H1 (cell line): ENCODE measurements around the gene UGT2B7. TPM values are rescaled to one million over a fixed set of nuclear protein-coding genes. Genes with fewer than 3 reads are reported as not detected.

Source experiments
- CTCF ChIA-PET: fragments of 300-600 bp; sonication (Branson Sonifier 250); formaldehyde crosslinking; loops from one replicate; lab custom pipeline; 2021; ENCODE audit not compliant: partially characterized antibody; lab: Charles Lee
- POLR2A ChIA-PET: fragments of 300-600 bp; sonication (Branson Sonifier 250); formaldehyde crosslinking; loops from one replicate; lab custom pipeline; 2021; ENCODE audit warnings: inconsistent platforms; ENCODE audit not compliant: partially characterized antibody; lab: Charles Lee
- DNase-seq, 2 experiments: peaks; one replicate each; pipeline versions ENCODE4 v3.0.0 to v3.0.0-alpha.2; 2010 to 2022; ENCODE audit warnings: low spot score in 2 of 2, low read depth in 1 of 2, mixed read lengths in 1 of 2
- FAIRE-seq: peaks from 2 replicates; lab custom pipeline; 2011; peaks lifted over from hg19 to GRCh38; lab: Jason Lieb, UNC
- H2AFZ ChIP-seq: 2 replicates; pipeline ENCODE4 v1.8.1; 2012; ENCODE audit warnings: low read length, inconsistent platforms
- H2AK5ac ChIP-seq: 2 replicates; pipeline ENCODE4 v1.6.1; 2013; ENCODE audit warnings: low read depth, low read length
- H2BK120ac ChIP-seq: replicated peaks from 2 replicates; pipeline ENCODE3; 2013; ENCODE audit warnings: low read depth, low read length, inconsistent platforms
- H2BK12ac ChIP-seq: 2 replicates; pipeline ENCODE4 v1.6.1; 2013; ENCODE audit warnings: low read depth, low read length
- H2BK15ac ChIP-seq: 2 replicates; pipeline ENCODE4 v1.6.1; 2013; ENCODE audit warnings: low read length
- H2BK20ac ChIP-seq: 2 replicates; pipeline ENCODE4 v1.6.1; 2013; ENCODE audit warnings: low read length
- H2BK5ac ChIP-seq: 2 replicates; pipeline ENCODE4 v1.6.1; 2013; ENCODE audit warnings: low read depth, low read length
- H3K14ac ChIP-seq: 2 replicates; pipeline ENCODE4 v1.6.1; 2013; ENCODE audit warnings: inconsistent platforms; ENCODE audit not compliant: insufficient read length
- H3K18ac ChIP-seq: 2 replicates; pipeline ENCODE4 v1.6.1; 2013; ENCODE audit warnings: low read length; ENCODE audit errors: extremely low read depth
- H3K23ac ChIP-seq: 2 replicates; pipeline ENCODE4 v1.6.1; 2013; ENCODE audit warnings: inconsistent platforms; ENCODE audit not compliant: insufficient read length
- H3K23me2 ChIP-seq: 2 replicates; pipeline ENCODE4 v1.6.1; 2013; ENCODE audit warnings: low read depth, low read length
- H3K27ac ChIP-seq: 2 replicates; pipeline ENCODE4 v1.6.1; 2011; ENCODE audit warnings: low read depth, low read length, inconsistent platforms
- H3K27me3 ChIP-seq, 4 experiments: replicated peaks in 1 of 4; 1 replicate in 1 of 4; 2 replicates in 3 of 4; pipeline versions ENCODE4 v1.6.1 to v1.8.1; 2011 to 2013; ENCODE audit warnings: low read length in 3 of 4, mild to moderate bottlenecking in 3 of 4, inconsistent platforms in 2 of 4, mixed read lengths in 2 of 4, moderate library complexity in 1 of 4; ENCODE audit not compliant: control insufficient read depth in 3 of 4, insufficient read depth in 3 of 4; ENCODE audit errors: extremely low read depth in 1 of 4
- H3K36me3 ChIP-seq, 4 experiments: 2 replicates each; pipeline versions ENCODE4 v1.6.1 to v1.8.1; 2011 to 2013; ENCODE audit warnings: mild to moderate bottlenecking in 4 of 4, low read length in 3 of 4, moderate library complexity in 2 of 4, control low read depth in 1 of 4, inconsistent platforms in 1 of 4; ENCODE audit not compliant: insufficient read depth in 4 of 4, control insufficient read depth in 2 of 4
- H3K4ac ChIP-seq: replicated peaks from 2 replicates; pipeline ENCODE3; 2013; ENCODE audit warnings: low read length, low read depth, mixed read lengths, inconsistent platforms; ENCODE audit not compliant: insufficient read length
- H3K4me1 ChIP-seq, 4 experiments: replicated peaks in 1 of 4; 1 replicate in 1 of 4; 2 replicates in 3 of 4; pipeline versions ENCODE4 v1.6.1 to v1.8.1; 2011 to 2013; ENCODE audit warnings: low read length in 3 of 4, inconsistent platforms in 2 of 4, mixed read lengths in 1 of 4; ENCODE audit not compliant: insufficient read depth in 4 of 4, control insufficient read depth in 3 of 4
- H3K4me2 ChIP-seq, 2 experiments: 2 replicates each; pipeline versions ENCODE4 v1.6.1 to v1.8.1; 2011 to 2013; ENCODE audit warnings: low read depth in 2 of 2, low read length in 2 of 2, control low read depth in 1 of 2, inconsistent platforms in 1 of 2, mild to moderate bottlenecking in 1 of 2; ENCODE audit not compliant: insufficient read depth in 1 of 2
- H3K4me3 ChIP-seq, 4 experiments: fragments of 200-600, 300-600 bp in 1 of 4; sonication (generic), shearing (Covaris generic), sonication (Bioruptor Twin) in 1 of 4; 2 replicates each; pipeline versions ENCODE4 v1.5.1 to v1.8.1; 2011 to 2016; ENCODE audit warnings: low read length in 4 of 4, low read depth in 3 of 4, control low read depth in 2 of 4, inconsistent platforms in 2 of 4, mild to moderate bottlenecking in 2 of 4, mixed read lengths in 1 of 4, moderate library complexity in 1 of 4; ENCODE audit not compliant: insufficient read depth in 2 of 4; ENCODE audit errors: extremely low read depth in 1 of 4
- H3K56ac ChIP-seq: replicated peaks from 2 replicates; pipeline ENCODE3; 2013; ENCODE audit warnings: low read depth, mild to moderate bottlenecking, mixed read lengths, low read length, inconsistent platforms; ENCODE audit not compliant: insufficient read length
- H3K79me1 ChIP-seq: 2 replicates; pipeline ENCODE4 v1.6.1; 2013; ENCODE audit warnings: low read depth, low read length, control low read depth
- H3K79me2 ChIP-seq, 2 experiments: 2 replicates each; pipeline versions ENCODE4 v1.6.1 to v1.8.1; 2012 to 2013; ENCODE audit warnings: low read length in 2 of 2, mild to moderate bottlenecking in 2 of 2, inconsistent platforms in 1 of 2; ENCODE audit not compliant: insufficient read depth in 2 of 2, control insufficient read depth in 1 of 2
- H3K9ac ChIP-seq, 4 experiments: replicated peaks in 1 of 4; 1 replicate in 1 of 4; 2 replicates in 3 of 4; pipeline versions ENCODE4 v1.6.1 to v1.8.1; 2011 to 2013; ENCODE audit warnings: low read depth in 3 of 4, low read length in 3 of 4, control low read depth in 2 of 4, mild to moderate bottlenecking in 2 of 4, moderate library complexity in 2 of 4, inconsistent platforms in 1 of 4; ENCODE audit errors: extremely low read depth in 1 of 4
- H3K9me3 ChIP-seq, 2 experiments: 2 replicates each; pipeline versions ENCODE4 v1.6.1 to v1.8.1; 2012 to 2013; ENCODE audit warnings: mild to moderate bottlenecking in 2 of 2, moderate library complexity in 2 of 2, control low read depth in 1 of 2, inconsistent platforms in 1 of 2, low read depth in 1 of 2, low read length in 1 of 2, mixed read lengths in 1 of 2; ENCODE audit not compliant: insufficient read depth in 2 of 2
- H4K20me1 ChIP-seq, 2 experiments: replicated peaks in 1 of 2; 2 replicates each; pipeline versions ENCODE3 to v1.8.1; 2011 to 2013; ENCODE audit warnings: inconsistent platforms in 2 of 2, low read length in 2 of 2, mild to moderate bottlenecking in 1 of 2; ENCODE audit not compliant: insufficient read depth in 2 of 2, control insufficient read depth in 1 of 2
- H4K5ac ChIP-seq: 2 replicates; pipeline ENCODE4 v1.6.1; 2013; ENCODE audit warnings: low read length, low read depth, mixed read lengths, inconsistent platforms; ENCODE audit not compliant: insufficient read length
- H4K8ac ChIP-seq: 2 replicates; pipeline ENCODE4 v1.8.0; 2013; ENCODE audit warnings: mild to moderate bottlenecking, moderate library complexity, low read length, inconsistent platforms; ENCODE audit not compliant: insufficient read depth; ENCODE audit errors: extremely low read depth
- H4K91ac ChIP-seq: replicated peaks from 2 replicates; pipeline ENCODE3; 2013; ENCODE audit warnings: low read length, mixed read lengths, inconsistent platforms; ENCODE audit not compliant: insufficient read length
- BRCA1 ChIP-seq: IDR thresholded peaks from 2 replicates; pipeline ENCODE4 v1.6.1; 2012; ENCODE audit warnings: low read depth, low read length, improper control_type of control experiment
- CHD1 ChIP-seq: IDR thresholded peaks from 2 replicates; pipeline ENCODE4 v1.6.1; 2012; ENCODE audit warnings: low read depth, low read length, improper control_type of control experiment
- EP300 ChIP-seq, 2 experiments: IDR thresholded peaks; 1 replicate in 1 of 2; 2 replicates in 1 of 2; pipeline ENCODE4 v1.6.1; 2011 to 2012; ENCODE audit warnings: low read depth in 2 of 2, low read length in 2 of 2, mild to moderate bottlenecking in 2 of 2, borderline replicate concordance in 1 of 2, inconsistent platforms in 1 of 2, moderate library complexity in 1 of 2
- EZH2 ChIP-seq: fragments of 200-600 bp; sonication (generic); IDR thresholded peaks from 2 replicates; pipeline ENCODE4 v1.7.1; 2012; ENCODE audit warnings: low read depth, mild to moderate bottlenecking, moderate library complexity, low read length, inconsistent platforms; ENCODE audit not compliant: severe bottlenecking
- FOSL1 ChIP-seq: IDR thresholded peaks from 2 replicates; pipeline ENCODE4 v1.6.1; 2011; ENCODE audit warnings: mild to moderate bottlenecking, low read depth, low read length, moderate library complexity; ENCODE audit not compliant: insufficient read depth
- KDM5A ChIP-seq: fragments of 200-600 bp; IDR thresholded peaks from 2 replicates; pipeline ENCODE4 v1.7.1; 2012; ENCODE audit warnings: mild to moderate bottlenecking, low read length, inconsistent platforms, mixed read lengths
- NRF1 ChIP-seq: IDR thresholded peaks from 2 replicates; pipeline ENCODE4 v1.6.1; 2011; ENCODE audit warnings: mild to moderate bottlenecking, low read depth, low read length, improper control_type of control experiment
- POLR2AphosphoS5 ChIP-seq: IDR thresholded peaks from 2 replicates; pipeline ENCODE4 v1.6.1; 2011; ENCODE audit warnings: low read depth, low read length
- RXRA ChIP-seq: IDR thresholded peaks from 2 replicates; pipeline ENCODE4 v1.6.1; 2011; ENCODE audit warnings: low read depth, mild to moderate bottlenecking, low read length, moderate library complexity; ENCODE audit not compliant: insufficient read depth
- SP1 ChIP-seq: IDR thresholded peaks from 2 replicates; pipeline ENCODE4 v1.6.1; 2011; ENCODE audit warnings: low read depth, low read length
- SP2 ChIP-seq: IDR thresholded peaks from 2 replicates; pipeline ENCODE4 v1.6.1; 2012; ENCODE audit warnings: mild to moderate bottlenecking, low read length, inconsistent platforms
- TAF1 ChIP-seq: IDR thresholded peaks from 2 replicates; pipeline ENCODE4 v1.6.1; 2011; ENCODE audit warnings: mild to moderate bottlenecking, low read depth, low read length
- TEAD4 ChIP-seq: IDR thresholded peaks from 2 replicates; pipeline ENCODE4 v1.6.1; 2012; ENCODE audit warnings: low read depth, low read length, inconsistent platforms, mixed read lengths
- WGBS, 2 experiments: shearing (Covaris generic) in 1 of 2; methylation state at CpG; one replicate each; pipeline versions ENCODE4 v1.1.6 to v1.1.7; 2013 to 2015; ENCODE audit warnings: low lambda C conversion rate in 2 of 2, mixed read lengths in 2 of 2, inconsistent platforms in 1 of 2, low coverage in 1 of 2, missing lambda C conversion rate in 1 of 2; ENCODE audit not compliant: insufficient replicate concordance in 2 of 2, insufficient coverage in 1 of 2, insufficient read length in 1 of 2; ENCODE audit errors: extremely low coverage in 1 of 2, missing lambda C conversion rate in 1 of 2; 5-methylcytosine and 5-hydroxymethylcytosine counted together
- polyA plus RNA-seq, 7 experiments: library from polyadenylated mRNA; depleted of rRNA in 3 of 7; stranded (reverse) in 5 of 7; unstranded in 2 of 7; fragments of >200 nt in 5 of 7; fragments of 200-250 nt in 2 of 7; gene quantifications; 1 replicate in 5 of 7; 2 replicates in 1 of 7; 4 replicates in 1 of 7; pipeline versions ENCODE4 v1.2.1 to v1.2.3, GENCODE V29; 2011 to 2013; ENCODE audit warnings: missing spikeins in 2 of 7, mixed read lengths in 2 of 7
- total RNA-seq: library from RNA; stranded (reverse); fragmentation: NEBNext Ultra II Directional; extraction: Animal tissue kit (Norgen Biotek cat#: 25700); gene quantifications from 2 replicates; pipeline ENCODE4 v1.2.1, GENCODE V29; 2021
- TF ChIP-seq, protein P1 (sequence below): IDR thresholded peaks from 2 replicates; pipeline ENCODE4 v1.6.1; 2011; ENCODE audit warnings: low read depth, mild to moderate bottlenecking, low read length; ENCODE audit not compliant: insufficient read depth
- TF ChIP-seq, protein P2 (sequence below): IDR thresholded peaks from 2 replicates; pipeline ENCODE4 v1.6.1; 2012; ENCODE audit warnings: inconsistent platforms

UGT2B7 gene
- total and polyA plus RNA-seq, 2 of the 8 experiments (the other 6 are each of a cell fraction or from before 2014, with no cell fraction given) = not detected

DNA sequence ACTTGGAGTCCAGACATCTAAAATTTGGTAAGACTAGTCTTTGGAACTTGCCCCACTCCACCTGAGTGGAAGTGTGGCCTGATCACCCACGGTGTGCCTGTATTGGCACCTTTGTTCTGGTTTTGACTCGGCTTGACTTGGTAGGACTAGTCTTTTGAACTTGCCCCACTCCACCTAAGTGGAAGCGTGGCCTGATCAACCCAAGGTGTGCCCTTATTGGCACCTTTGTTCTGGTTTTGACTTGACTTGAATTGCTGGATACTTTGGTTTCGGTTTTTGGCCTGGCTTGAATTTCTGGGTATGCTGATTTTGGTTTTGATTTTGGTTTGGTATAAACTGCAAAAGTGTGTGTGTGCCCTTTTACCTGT is 44.7 kb upstream of the UGT2B7 start:
- no peaks in the 10 kb centered on the region for H3K79me2 ChIP-seq
- H3K18ac ChIP-seq = no peak overlapping the region
- H2BK20ac ChIP-seq = no peak overlapping the region
- H3K4me1 ChIP-seq = peaks cover 0 to 2% (median 0%) of the 10 kb centered on the region in 4 experiments; a peak in 2 of 7 replicates
- no peaks in the 10 kb centered on the region for H4K20me1 ChIP-seq
- no peak overlapping the region for H2BK12ac ChIP-seq
- no peaks in the 10 kb centered on the region for H3K9me3 ChIP-seq
- no peak overlapping the region for H3K56ac ChIP-seq
- no peak overlapping the region for H3K4me3 ChIP-seq
- no peak overlapping the region for H3K4ac ChIP-seq
- no peak overlapping the region for H4K8ac ChIP-seq
- no peak overlapping the region for H3K23ac ChIP-seq
- no peak overlapping the region for H3K14ac ChIP-seq
- no peak overlapping the region for H3K27ac ChIP-seq
- peak overlapping the region; percentile 76; the same call in 1 of the 2 replicates for H2AFZ ChIP-seq
- ChIA-PET POLR2A (no interaction called here), CTCF (no interaction called here)
- DNase-seq (no peak), FAIRE-seq (no peak)
- H4K5ac ChIP-seq = no peak overlapping the region
- H3K4me2 ChIP-seq = no peak overlapping the region
- WGBS, 2 experiments = 97% methylated on average over 4 of the region's 4 CpGs; no CpG with 5 or more reads in 1 of the 2 experiments
- H2BK15ac ChIP-seq = no peak overlapping the region
- no peak overlapping the region for H4K91ac ChIP-seq
- H3K27me3 ChIP-seq = no peaks in the 10 kb centered on the region
- H3K9ac ChIP-seq = no peak overlapping the region
- no peak overlapping the region for H2BK5ac ChIP-seq
- H2BK120ac ChIP-seq = no peak overlapping the region
- H3K36me3 ChIP-seq = no peaks in the 10 kb centered on the region
- H2AK5ac ChIP-seq = no peak overlapping the region
- H3K23me2 ChIP-seq = no peaks in the 10 kb centered on the region
- H3K79me1 ChIP-seq = no peaks in the 10 kb centered on the region
- no peak for TF ChIP-seq NRF1
- TF ChIP-seq TEAD4 = no peak
- no peak for TF ChIP-seq EZH2
- no peak for TF ChIP-seq CHD1
- TF ChIP-seq, protein P1, sequence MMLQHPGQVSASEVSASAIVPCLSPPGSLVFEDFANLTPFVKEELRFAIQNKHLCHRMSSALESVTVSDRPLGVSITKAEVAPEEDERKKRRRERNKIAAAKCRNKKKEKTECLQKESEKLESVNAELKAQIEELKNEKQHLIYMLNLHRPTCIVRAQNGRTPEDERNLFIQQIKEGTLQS = no peak
- TF ChIP-seq KDM5A = no peak
- TF ChIP-seq POLR2AphosphoS5 = no peak
- TF ChIP-seq RXRA = no peak
- TF ChIP-seq EP300 (IDR thresholded peaks at IDR 0.05; ENCODE audit: borderline replicate concordance in 1 of 2, low read depth in 2 of 2, low read length in 2 of 2) = no peak
- TF ChIP-seq TAF1 = no peak
- no peak for TF ChIP-seq BRCA1
- TF ChIP-seq, protein P2, sequence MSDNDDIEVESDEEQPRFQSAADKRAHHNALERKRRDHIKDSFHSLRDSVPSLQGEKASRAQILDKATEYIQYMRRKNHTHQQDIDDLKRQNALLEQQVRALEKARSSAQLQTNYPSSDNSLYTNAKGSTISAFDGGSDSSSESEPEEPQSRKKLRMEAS = no peak
- TF ChIP-seq SP1 = no peak
- TF ChIP-seq FOSL1 = no peak
- TF ChIP-seq SP2 = no peak
